Measurements from ENCODE around the gene HOXD4. TPM values are rescaled to one million over a fixed set of nuclear protein-coding genes. Genes with fewer than 3 reads are reported as not detected.

The HOXD4 gene
- polyA plus RNA-seq, 2 of the 4 experiments (the other 2 are of a cell fraction) = 0.27 to 0.87 TPM

GRCh38 chr2:176158186-176158591, 6.8 kb downstream of the HOXD4 start (continued):
- TF ChIP-seq RNF2 (IDR thresholded peaks at IDR 0.05; ENCODE audit: borderline replicate concordance, low read depth) = no peak

DNA sequence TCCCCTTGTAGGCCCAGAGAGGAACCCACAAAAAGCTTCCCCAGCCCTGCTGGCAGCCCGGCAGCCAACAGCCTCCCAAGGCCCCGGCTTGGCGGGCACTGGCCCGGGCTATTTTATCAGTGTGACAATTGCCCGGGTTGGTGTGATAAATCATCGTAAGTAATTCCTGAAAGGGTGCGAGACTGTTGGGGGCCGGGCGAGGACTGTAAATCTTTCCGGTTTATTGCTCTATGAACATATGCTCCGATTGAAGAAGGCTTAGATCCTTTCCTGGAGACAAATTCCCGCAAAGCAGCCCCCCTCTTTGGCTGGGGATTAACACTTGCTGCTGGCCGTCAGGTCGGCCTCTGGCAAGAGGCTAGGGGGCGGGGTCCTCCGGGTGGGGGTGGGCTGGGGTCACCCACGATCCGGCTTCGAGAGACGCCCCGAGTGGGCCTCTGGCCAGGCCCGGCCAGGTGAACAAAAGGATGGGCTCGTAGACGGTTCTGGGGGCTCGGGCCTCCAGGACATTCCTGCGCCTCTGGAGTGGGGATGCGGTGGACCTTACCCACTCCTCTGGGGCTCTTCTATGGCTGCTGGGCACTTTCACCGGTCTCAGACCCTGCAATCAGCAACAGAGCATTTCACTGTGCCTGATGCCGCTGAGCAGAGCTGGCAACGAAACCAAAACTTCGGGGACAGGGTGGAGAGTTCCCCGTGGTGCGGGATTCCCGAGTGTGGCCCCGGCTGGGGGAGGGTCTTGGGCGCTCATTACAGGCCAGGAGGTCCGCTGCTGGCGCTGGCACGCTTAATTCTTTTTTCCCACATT, 7.7 kb downstream of the HOXD4 start:
- no peak for FAIRE-seq
- POLR2A ChIA-PET = no interaction called here

More for the DNA sequence above, 7.7 kb downstream of the HOXD4 start:
- DNase-seq (ENCODE audit: low read depth in 1 of 2, low spot score in 1 of 2) (no peak), ATAC-seq (no peak)
- H3K4me2 ChIP-seq = no peak overlapping the region
- H3K4me3 ChIP-seq = no peak overlapping the region
- CTCF ChIA-PET = no interaction called here
- 74% methylated on average over 23 of the region's 39 CpGs for WGBS (ENCODE audit: missing lambda C conversion rate)
- H3K9me3 ChIP-seq = no peaks in the 10 kb centered on the region
- TF ChIP-seq PBX3 (IDR thresholded peaks at IDR 0.05) = no peak
- TF ChIP-seq, protein P1, sequence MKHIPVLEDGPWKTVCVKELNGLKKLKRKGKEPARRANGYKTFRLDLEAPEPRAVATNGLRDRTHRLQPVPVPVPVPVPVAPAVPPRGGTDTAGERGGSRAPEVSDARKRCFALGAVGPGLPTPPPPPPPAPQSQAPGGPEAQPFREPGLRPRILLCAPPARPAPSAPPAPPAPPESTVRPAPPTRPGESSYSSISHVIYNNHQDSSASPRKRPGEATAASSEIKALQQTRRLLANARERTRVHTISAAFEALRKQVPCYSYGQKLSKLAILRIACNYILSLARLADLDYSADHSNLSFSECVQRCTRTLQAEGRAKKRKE (CRISPR knock-in tag; IDR thresholded peaks at IDR 0.05; ENCODE audit: low read depth) = no peak
- TF ChIP-seq POLR2AphosphoS2 (conservative IDR thresholded peaks at IDR 0.05; ENCODE audit: low read length) = no peak
- no peak for TF ChIP-seq RFX5 (IDR thresholded peaks at IDR 0.05)
- no peak for TF ChIP-seq JUN (IDR thresholded peaks at IDR 0.05)
- TF ChIP-seq RNF2 (IDR thresholded peaks at IDR 0.05; ENCODE audit: borderline replicate concordance, low read depth) = no peak
- TF ChIP-seq HOXA7 (CRISPR knock-in tag; IDR thresholded peaks at IDR 0.05) = no peak
- TF ChIP-seq GATA3 (IDR thresholded peaks at IDR 0.05; ENCODE audit: borderline replicate concordance) = no peak
- TF ChIP-seq FOSL2 (IDR thresholded peaks at IDR 0.05) = no peak
- no peak for TF ChIP-seq FOSL2 (CRISPR knock-in tag; IDR thresholded peaks at IDR 0.05)
- no peak for TF ChIP-seq FOXS1 (CRISPR knock-in tag; IDR thresholded peaks at IDR 0.05)
- TF ChIP-seq, protein P2, sequence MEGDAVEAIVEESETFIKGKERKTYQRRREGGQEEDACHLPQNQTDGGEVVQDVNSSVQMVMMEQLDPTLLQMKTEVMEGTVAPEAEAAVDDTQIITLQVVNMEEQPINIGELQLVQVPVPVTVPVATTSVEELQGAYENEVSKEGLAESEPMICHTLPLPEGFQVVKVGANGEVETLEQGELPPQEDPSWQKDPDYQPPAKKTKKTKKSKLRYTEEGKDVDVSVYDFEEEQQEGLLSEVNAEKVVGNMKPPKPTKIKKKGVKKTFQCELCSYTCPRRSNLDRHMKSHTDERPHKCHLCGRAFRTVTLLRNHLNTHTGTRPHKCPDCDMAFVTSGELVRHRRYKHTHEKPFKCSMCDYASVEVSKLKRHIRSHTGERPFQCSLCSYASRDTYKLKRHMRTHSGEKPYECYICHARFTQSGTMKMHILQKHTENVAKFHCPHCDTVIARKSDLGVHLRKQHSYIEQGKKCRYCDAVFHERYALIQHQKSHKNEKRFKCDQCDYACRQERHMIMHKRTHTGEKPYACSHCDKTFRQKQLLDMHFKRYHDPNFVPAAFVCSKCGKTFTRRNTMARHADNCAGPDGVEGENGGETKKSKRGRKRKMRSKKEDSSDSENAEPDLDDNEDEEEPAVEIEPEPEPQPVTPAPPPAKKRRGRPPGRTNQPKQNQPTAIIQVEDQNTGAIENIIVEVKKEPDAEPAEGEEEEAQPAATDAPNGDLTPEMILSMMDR (IDR thresholded peaks at IDR 0.05) = no peak
- TF ChIP-seq, protein P3, sequence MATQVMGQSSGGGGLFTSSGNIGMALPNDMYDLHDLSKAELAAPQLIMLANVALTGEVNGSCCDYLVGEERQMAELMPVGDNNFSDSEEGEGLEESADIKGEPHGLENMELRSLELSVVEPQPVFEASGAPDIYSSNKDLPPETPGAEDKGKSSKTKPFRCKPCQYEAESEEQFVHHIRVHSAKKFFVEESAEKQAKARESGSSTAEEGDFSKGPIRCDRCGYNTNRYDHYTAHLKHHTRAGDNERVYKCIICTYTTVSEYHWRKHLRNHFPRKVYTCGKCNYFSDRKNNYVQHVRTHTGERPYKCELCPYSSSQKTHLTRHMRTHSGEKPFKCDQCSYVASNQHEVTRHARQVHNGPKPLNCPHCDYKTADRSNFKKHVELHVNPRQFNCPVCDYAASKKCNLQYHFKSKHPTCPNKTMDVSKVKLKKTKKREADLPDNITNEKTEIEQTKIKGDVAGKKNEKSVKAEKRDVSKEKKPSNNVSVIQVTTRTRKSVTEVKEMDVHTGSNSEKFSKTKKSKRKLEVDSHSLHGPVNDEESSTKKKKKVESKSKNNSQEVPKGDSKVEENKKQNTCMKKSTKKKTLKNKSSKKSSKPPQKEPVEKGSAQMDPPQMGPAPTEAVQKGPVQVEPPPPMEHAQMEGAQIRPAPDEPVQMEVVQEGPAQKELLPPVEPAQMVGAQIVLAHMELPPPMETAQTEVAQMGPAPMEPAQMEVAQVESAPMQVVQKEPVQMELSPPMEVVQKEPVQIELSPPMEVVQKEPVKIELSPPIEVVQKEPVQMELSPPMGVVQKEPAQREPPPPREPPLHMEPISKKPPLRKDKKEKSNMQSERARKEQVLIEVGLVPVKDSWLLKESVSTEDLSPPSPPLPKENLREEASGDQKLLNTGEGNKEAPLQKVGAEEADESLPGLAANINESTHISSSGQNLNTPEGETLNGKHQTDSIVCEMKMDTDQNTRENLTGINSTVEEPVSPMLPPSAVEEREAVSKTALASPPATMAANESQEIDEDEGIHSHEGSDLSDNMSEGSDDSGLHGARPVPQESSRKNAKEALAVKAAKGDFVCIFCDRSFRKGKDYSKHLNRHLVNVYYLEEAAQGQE (IDR thresholded peaks at IDR 0.05) = no peak
- no peak overlapping the region for H3K27ac ChIP-seq
- H3K4me1 ChIP-seq = no peaks in the 10 kb centered on the region
